OCI-LY1 (cell line): Measurements from ENCODE around the gene LRRK2.
"Not testable (repeated sequence)": the region's sequence is repeated elsewhere in the genome, so short reads cannot be mapped to it uniquely, and the experiment has no call there.

ENCODE experiments used
- H2AFZ ChIP-seq: fragments of 200-600 bp; sonication (generic), shearing (Covaris generic); 2 replicates; pipeline ENCODE4 v1.6.0; 2014; ENCODE audit warnings: antibody characterized with exemption, mild to moderate bottlenecking, low read length
- H3F3A ChIP-seq: fragments of 200-600 bp; sonication (generic), shearing (Covaris generic); 2 replicates; pipeline ENCODE4 v1.6.0; 2014; ENCODE audit warnings: mild to moderate bottlenecking, antibody characterized with exemption, low read length, moderate library complexity; ENCODE audit not compliant: insufficient read depth
- H3K27ac ChIP-seq: fragments of 200-600 bp; sonication (generic); 2 replicates; pipeline ENCODE4 v1.5.1; 2014; ENCODE audit warnings: low read length, mixed run types, mild to moderate bottlenecking, low read depth; ENCODE audit not compliant: poor library complexity, severe bottlenecking
- H3K27me3 ChIP-seq: fragments of 200-600 bp; sonication (generic); 2 replicates; pipeline ENCODE4 v1.6.0; 2014; ENCODE audit warnings: antibody characterized with exemption, mild to moderate bottlenecking, low read length, moderate library complexity; ENCODE audit not compliant: insufficient read depth
- H3K36me3 ChIP-seq: fragments of 200-600 bp; sonication (generic); 2 replicates; pipeline ENCODE4 v1.6.1; 2014; ENCODE audit warnings: mild to moderate bottlenecking, antibody characterized with exemption, low read length, moderate library complexity, mixed read lengths; ENCODE audit not compliant: insufficient read depth
- H3K4me1 ChIP-seq: fragments of 200-600 bp; sonication (generic); 2 replicates; pipeline ENCODE4 v1.5.1; 2014; ENCODE audit warnings: mild to moderate bottlenecking, low read length, moderate library complexity; ENCODE audit not compliant: insufficient read depth, severe bottlenecking
- H3K4me2 ChIP-seq: fragments of 200-600 bp; sonication (generic), shearing (Covaris generic); 2 replicates; pipeline ENCODE4 v1.6.1; 2014; ENCODE audit warnings: low read length
- H3K4me3 ChIP-seq: fragments of 200-600 bp; sonication (generic); 2 replicates; pipeline ENCODE4 v1.5.1; 2014; ENCODE audit warnings: low read length, low read depth, mild to moderate bottlenecking, mixed read lengths; ENCODE audit not compliant: poor library complexity, severe bottlenecking
- H3K79me2 ChIP-seq: fragments of 200-600 bp; shearing (Covaris generic); 2 replicates; pipeline ENCODE4 v1.6.1; 2016; ENCODE audit warnings: mixed run types, low read length, mixed read lengths; ENCODE audit not compliant: insufficient read depth
- H3K9ac ChIP-seq: fragments of 200-600 bp; sonication (generic), shearing (Covaris generic); 2 replicates; pipeline ENCODE4 v1.6.1; 2014; ENCODE audit warnings: mild to moderate bottlenecking, low read length, mixed read lengths
- H3K9me2 ChIP-seq: fragments of 200-600 bp; sonication (generic), shearing (Covaris generic); 2 replicates; pipeline ENCODE4 v1.6.1; 2014; ENCODE audit warnings: low read depth, mild to moderate bottlenecking, low read length, mixed read lengths
- H3K9me3 ChIP-seq: fragments of 200-600 bp; shearing (Covaris generic); 2 replicates; pipeline ENCODE4 v1.6.1; 2014; ENCODE audit warnings: low read length, mixed read lengths
- H4K20me1 ChIP-seq: fragments of 200-600 bp; sonication (generic), shearing (Covaris generic); 2 replicates; pipeline ENCODE4 v1.6.0; 2016; ENCODE audit warnings: mild to moderate bottlenecking, low read length; ENCODE audit not compliant: insufficient read depth
- EZH2 ChIP-seq: fragments of 200-600 bp; sonication (generic), shearing (Covaris generic); IDR thresholded peaks from 2 replicates; pipeline ENCODE4 v1.8.0; 2017; ENCODE audit warnings: borderline replicate concordance, mixed run types, mild to moderate bottlenecking, antibody characterized with exemption, low read length, moderate library complexity, mixed read lengths
- TF ChIP-seq, protein P1 (sequence below): fragments of 200-600 bp; sonication (generic), shearing (Covaris generic); IDR thresholded peaks from 2 replicates; pipeline ENCODE4 v1.5.1; 2017; ENCODE audit warnings: mild to moderate bottlenecking, antibody characterized with exemption, low read length, moderate library complexity, mixed read lengths

Gene LRRK2

GRCh38 chr12:40248585-40249297 is 23.9 kb downstream of the LRRK2 start:
- H3K4me3 ChIP-seq: no peak overlapping the region
- H3K4me2 ChIP-seq: peak overlapping the region; percentile 8; the same call in 1 of the 2 replicates
- no peaks in the 10 kb centered on the region for H4K20me1 ChIP-seq
- H3K27me3 ChIP-seq: no peaks in the 10 kb centered on the region
- H3K79me2 ChIP-seq: no peaks in the 10 kb centered on the region
- H3K4me1 ChIP-seq: peaks cover 28% of the 10 kb centered on the region
- peak overlapping the region; percentile 55 for H3K27ac ChIP-seq
- peak overlapping the region; percentile 17; the same call in 1 of the 2 replicates for H2AFZ ChIP-seq
- H3F3A ChIP-seq: no peaks in the 10 kb centered on the region
- H3K9me2 ChIP-seq: no peaks in the 10 kb centered on the region
- no peaks in the 10 kb centered on the region for H3K9me3 ChIP-seq
- peaks cover 7% of the 10 kb centered on the region; the same call in 1 of the 2 replicates for H3K36me3 ChIP-seq
- no peak for TF ChIP-seq EZH2
- TF ChIP-seq, protein P1, sequence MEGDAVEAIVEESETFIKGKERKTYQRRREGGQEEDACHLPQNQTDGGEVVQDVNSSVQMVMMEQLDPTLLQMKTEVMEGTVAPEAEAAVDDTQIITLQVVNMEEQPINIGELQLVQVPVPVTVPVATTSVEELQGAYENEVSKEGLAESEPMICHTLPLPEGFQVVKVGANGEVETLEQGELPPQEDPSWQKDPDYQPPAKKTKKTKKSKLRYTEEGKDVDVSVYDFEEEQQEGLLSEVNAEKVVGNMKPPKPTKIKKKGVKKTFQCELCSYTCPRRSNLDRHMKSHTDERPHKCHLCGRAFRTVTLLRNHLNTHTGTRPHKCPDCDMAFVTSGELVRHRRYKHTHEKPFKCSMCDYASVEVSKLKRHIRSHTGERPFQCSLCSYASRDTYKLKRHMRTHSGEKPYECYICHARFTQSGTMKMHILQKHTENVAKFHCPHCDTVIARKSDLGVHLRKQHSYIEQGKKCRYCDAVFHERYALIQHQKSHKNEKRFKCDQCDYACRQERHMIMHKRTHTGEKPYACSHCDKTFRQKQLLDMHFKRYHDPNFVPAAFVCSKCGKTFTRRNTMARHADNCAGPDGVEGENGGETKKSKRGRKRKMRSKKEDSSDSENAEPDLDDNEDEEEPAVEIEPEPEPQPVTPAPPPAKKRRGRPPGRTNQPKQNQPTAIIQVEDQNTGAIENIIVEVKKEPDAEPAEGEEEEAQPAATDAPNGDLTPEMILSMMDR: no peak
- H3K9ac ChIP-seq: no peak overlapping the region; the same call in 1 of the 2 replicates

GRCh38 chr12:40250652-40251051 is 25.9 kb downstream of the LRRK2 start:
- H3K36me3 ChIP-seq, H4K20me1 ChIP-seq, H2AFZ ChIP-seq, H3K79me2 ChIP-seq, H3K9ac ChIP-seq, H3F3A ChIP-seq, H3K27ac ChIP-seq, H3K4me3 ChIP-seq, H3K9me3 ChIP-seq, H3K27me3 ChIP-seq, H3K4me2 ChIP-seq, H3K9me2 ChIP-seq: not testable (repeated sequence)
- peaks cover 38% of the 10 kb centered on the region for H3K4me1 ChIP-seq

DNA sequence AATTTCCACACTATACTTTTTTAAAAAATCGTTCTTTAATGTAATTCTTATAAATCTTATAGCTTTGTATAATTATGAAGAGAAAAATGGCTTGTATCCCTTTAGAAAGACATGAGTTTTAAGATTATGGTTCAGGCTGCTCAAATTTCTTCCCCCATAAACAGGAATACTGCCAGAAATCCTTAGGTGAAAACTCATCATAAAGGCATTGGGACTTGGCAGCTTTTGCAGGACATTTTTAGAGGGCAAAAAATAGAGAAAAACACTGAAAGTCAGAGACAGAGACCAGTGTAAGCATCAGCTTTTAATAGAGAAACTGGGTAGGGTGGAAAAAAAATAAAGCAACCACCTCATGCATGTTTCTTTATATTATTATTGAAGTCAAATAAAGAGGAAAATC is 29.1 kb downstream of the LRRK2 start:
- Histone ChIP-seq H3K79me2 (no peaks in the 10 kb centered on the region), H3K36me3 (peaks cover 7% of the 10 kb centered on the region; the same call in 1 of the 2 replicates), H3K4me2 (no peak overlapping the region), H4K20me1 (no peaks in the 10 kb centered on the region), H3K27ac (no peak overlapping the region), H3F3A (no peaks in the 10 kb centered on the region; the same call in 1 of the 2 replicates), H3K4me3 (no peak overlapping the region), H3K27me3 (no peaks in the 10 kb centered on the region), H3K4me1 (peaks cover 14% of the 10 kb centered on the region), H3K9me2 (no peaks in the 10 kb centered on the region), H3K9me3 (no peaks in the 10 kb centered on the region), H2AFZ (no peak overlapping the region), H3K9ac (no peak overlapping the region)
- TF ChIP-seq EZH2: no peak
- TF ChIP-seq, protein P1: no peak
